SU-DHL-6 (cell line): ENCODE data around the gene OR2T8.

Experiments used
- EZH2phosphoT487 ChIP-seq: fragments of 200-600 bp; sonication (generic), shearing (Covaris generic); conservative IDR thresholded peaks from 2 replicates; pipeline ENCODE4 v1.6.1; 2018; ENCODE audit warnings: mild to moderate bottlenecking, antibody characterized with exemption, low read length, moderate library complexity, mixed read lengths
- TF ChIP-seq, protein P1 (sequence below): fragments of 200-600 bp; sonication (generic); IDR thresholded peaks from one replicate; pipeline ENCODE4 v1.5.1; 2017; ENCODE audit warnings: antibody characterized with exemption, mild to moderate bottlenecking, low read length, moderate library complexity; ENCODE audit not compliant: insufficient read depth, poor library complexity, severe bottlenecking

DNA sequence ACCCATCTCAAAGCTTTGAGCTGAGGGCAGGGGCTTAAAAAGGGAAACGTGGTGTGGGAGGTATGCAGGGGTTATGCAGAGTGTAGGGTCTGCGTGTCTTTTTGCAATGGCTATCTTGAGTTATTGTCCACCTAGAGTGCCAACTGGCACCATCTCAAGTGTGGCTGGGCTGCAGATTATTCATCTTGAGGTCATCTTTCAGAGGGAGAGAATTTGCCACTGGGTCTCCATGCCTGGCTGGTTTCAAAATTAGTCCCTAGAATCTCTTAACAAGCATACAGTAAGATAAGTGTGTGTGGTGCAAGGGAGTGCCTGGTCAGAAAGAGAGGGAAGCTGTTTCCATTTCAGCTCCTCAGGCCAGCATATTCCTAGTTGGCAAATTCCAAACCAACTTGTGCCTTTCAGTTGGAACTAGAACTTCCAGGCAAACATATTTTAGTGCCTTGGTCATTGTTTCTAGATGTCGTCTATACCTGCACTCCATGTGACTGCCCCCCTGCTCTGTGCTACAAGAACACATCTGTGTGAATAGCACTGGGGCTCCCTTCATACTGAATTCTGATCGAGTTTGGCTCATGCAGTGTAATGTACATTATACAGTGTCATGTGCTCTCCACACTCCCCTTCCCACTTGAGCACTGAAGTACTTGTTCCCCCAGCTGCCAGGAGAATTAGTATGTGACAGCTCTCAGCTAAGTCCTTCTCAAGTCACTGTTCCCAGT, 5.0 kb upstream of the OR2T8 start:
- TF ChIP-seq, protein P1, sequence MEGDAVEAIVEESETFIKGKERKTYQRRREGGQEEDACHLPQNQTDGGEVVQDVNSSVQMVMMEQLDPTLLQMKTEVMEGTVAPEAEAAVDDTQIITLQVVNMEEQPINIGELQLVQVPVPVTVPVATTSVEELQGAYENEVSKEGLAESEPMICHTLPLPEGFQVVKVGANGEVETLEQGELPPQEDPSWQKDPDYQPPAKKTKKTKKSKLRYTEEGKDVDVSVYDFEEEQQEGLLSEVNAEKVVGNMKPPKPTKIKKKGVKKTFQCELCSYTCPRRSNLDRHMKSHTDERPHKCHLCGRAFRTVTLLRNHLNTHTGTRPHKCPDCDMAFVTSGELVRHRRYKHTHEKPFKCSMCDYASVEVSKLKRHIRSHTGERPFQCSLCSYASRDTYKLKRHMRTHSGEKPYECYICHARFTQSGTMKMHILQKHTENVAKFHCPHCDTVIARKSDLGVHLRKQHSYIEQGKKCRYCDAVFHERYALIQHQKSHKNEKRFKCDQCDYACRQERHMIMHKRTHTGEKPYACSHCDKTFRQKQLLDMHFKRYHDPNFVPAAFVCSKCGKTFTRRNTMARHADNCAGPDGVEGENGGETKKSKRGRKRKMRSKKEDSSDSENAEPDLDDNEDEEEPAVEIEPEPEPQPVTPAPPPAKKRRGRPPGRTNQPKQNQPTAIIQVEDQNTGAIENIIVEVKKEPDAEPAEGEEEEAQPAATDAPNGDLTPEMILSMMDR, result no peak
- no peak for TF ChIP-seq EZH2phosphoT487
